HL-60/S4 treated with phorbol 12-myristate 13-acetate at 8.2 ng/mL for 4 days and 3 days (cell line): ENCODE data around the gene KIDINS220.
"Not testable (repeated sequence)": the region's sequence is repeated elsewhere in the genome, so short reads cannot be mapped to it uniquely, and the experiment has no call there.

Source experiments
- in situ Hi-C: fragments of 300-500 bp; cut with MboI; formaldehyde crosslinking; loops from 2 replicates; pipeline ENCODE4 v1.15.0; 2022; ENCODE audit warnings: low sequenced_read_pairs

KIDINS220 gene

GRCh38 chr2:8754106-8754776 lies 83.2 kb downstream of the KIDINS220 start:
- in situ Hi-C loops, result no loop called here

GRCh38 chr2:8753609-8754008 lies 83.8 kb downstream of the KIDINS220 start:
- in situ Hi-C loops, result no loop called here

DNA sequence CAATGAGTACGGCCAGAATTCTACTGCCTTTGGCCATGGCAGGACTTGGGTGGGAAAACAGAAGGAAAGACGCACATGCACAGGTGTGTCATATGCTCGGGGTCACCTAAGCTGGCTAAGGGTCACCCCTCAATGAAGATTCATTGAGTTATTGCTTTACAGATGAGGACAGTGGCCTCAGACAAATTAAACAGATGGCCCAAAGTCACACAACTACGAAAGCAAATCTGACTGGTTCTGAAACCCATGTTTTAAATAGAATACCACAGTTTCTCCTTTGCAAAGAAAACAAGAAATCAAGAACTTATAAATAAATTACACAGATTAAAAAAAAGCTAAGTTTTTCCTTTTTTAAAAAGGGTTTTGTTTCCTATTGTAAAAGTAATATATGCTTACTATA lies 85.0 kb downstream of the KIDINS220 start:
- in situ Hi-C loops, result no loop called here

DNA sequence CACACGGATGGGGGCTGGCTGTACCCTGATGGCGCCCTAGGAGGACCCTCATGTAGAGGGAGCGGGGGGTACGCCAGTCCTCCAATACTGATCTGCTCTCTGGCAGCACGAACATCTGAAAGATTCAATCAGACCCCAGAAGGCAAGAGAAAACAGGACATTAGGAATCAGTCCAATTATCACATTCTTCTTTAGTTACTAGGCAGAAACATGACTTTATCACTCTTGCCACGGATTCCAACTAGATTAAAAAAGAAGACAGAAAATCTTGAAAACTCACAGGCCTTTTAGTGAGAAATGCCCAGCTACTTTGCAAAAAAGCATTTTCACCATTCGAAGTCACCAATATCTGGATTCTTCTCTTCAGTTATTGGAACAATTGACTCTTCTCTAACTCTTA lies 87.2 kb downstream of the KIDINS220 start:
- in situ Hi-C loops, result no loop called here

DNA sequence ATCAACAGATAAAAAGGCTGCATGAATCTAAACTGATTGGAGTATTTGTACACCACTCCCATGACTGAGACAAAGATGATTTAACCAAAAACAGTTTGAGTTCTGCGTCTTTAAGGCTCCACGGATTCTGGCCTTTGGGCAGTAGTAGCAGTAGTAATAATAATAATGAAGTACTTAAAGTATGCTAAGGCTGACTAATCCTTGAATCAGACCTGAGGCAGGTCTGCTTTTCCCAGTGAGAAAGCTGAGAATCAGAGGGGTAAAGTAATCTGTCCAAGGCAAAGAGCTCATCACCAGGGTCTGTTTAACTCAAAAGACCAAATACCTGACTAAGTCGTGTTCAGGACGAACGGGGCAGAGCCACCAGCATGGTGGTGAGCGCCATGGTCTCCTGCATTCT lies 94.2 kb downstream of the KIDINS220 start:
- in situ Hi-C loops, result no loop called here

DNA sequence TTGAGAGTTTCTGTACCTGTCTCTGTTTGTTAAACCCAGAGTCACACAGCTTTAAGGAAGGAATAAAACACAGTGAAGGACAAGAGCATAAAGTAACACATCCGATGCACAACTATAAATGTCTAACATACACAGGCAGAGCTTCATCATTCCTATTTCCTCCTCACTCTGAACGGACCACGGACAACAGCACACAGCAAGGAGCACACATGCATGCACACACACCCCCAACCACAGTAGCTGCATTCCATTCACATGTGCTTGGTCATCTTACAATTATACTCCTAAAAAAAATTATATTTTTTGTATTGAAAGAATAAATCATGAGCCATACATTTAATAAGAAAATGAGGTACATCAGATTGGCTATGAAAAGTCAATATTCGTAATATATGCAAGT lies 97.3 kb downstream of the KIDINS220 start:
- in situ Hi-C loops, result no loop called here

DNA sequence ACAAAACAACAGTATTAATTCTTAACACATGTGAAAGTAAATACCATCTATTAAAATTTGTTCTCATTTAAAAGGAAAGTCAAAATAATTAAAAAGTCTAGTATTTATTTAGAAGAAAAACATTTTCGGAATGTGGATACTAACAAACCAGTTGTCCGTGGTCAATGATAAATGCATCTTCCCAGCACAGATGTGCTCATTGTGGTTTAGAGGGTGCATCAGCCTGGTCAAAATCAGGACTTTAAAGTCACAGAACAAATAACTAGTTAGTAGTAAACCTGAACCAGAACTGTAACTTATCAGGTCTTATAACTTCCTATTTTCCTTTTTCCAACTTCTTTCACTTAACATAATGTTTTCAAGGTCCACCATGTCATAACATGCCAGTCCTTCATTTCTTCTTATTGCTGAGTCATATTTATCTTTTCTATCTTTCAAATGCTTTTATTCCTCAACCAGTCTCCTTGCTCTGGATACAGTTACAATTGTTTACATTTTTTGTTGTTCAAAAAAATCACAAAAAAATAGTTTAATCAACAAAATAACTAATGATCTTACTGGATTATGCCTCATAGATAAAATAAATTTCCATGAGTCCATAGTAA lies 99.7 kb downstream of the KIDINS220 start:
- in situ Hi-C loops, result no loop called here

GRCh38 chr2:8732601-8733000 lies 104.8 kb downstream of the KIDINS220 start:
- in situ Hi-C loops, result no loop called here

DNA sequence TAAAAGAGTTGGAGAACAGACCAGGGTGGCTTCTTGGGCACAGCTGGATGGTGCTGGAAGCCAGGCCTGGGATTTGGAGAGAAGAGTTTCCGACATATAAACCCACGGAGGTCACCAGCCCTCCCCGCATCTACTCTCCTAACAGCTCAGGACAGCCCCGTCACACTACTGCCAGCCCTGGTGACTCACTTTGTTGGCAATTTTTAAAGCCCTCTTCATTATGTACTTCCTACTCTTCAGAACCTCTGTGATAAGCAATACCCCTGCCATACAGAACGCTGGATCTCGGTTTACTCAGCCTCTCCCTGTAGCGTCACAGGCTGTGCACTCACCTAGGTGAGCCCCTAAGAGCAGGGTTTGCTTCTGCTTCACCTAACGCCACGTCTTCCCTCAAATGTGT lies 107.5 kb downstream of the KIDINS220 start:
- in situ Hi-C loops, result no loop called here

- in situ Hi-C loops, result not testable (repeated sequence)
Measured at GRCh38 chr2:8729101-8729500, 108.3 kb downstream of the KIDINS220 start.

GRCh38 chr2:8728305-8729015 lies 109.0 kb downstream of the KIDINS220 start:
- in situ Hi-C loops, result no loop called here

DNA sequence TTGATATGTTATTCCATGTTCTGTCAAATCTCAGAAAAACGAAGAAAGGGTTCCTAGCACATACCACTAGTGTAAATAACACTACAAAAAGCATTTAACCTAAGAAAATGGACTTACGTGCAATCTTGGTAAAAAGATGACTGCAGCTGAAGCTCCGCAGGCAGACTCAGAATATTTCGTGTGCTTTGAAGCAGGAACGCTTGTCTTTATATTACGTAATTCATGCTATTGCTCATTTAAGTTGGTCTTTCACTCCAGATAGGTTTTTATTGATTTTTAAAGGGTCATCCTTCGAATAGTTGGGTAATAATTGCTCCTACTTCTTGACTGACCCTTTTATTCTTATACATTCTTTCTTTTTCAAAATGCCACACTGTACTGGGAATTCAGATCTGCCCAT lies 111.6 kb downstream of the KIDINS220 start:
- in situ Hi-C loops, result no loop called here

- in situ Hi-C loops, result no loop called here
Measured at GRCh38 chr2:8722986-8723385, 114.4 kb downstream of the KIDINS220 start.

DNA sequence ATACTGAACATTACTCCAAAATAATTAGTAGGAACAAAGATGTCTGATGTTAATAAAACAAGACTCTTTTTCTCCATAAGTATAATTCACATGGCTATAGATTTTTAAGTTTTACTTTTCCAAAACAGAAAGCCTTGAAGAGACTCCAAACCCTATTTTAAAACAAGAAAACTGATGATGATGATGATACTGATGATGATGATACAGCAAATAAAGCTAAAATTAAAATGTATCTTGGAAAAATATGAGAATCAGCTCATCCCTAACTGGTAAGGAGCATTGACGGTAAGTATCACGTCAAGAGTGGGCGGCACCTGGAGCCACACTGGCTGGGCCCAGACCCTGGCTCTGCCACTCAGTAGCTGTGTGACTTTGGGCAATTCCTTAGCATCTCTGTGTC lies 116.0 kb downstream of the KIDINS220 start:
- in situ Hi-C loops, result no loop called here

- in situ Hi-C loops, result no loop called here
Measured at GRCh38 chr2:8720741-8721140, 116.7 kb downstream of the KIDINS220 start.

GRCh38 chr2:8719528-8719927 lies 117.9 kb downstream of the KIDINS220 start:
- in situ Hi-C loops, result no loop called here

DNA sequence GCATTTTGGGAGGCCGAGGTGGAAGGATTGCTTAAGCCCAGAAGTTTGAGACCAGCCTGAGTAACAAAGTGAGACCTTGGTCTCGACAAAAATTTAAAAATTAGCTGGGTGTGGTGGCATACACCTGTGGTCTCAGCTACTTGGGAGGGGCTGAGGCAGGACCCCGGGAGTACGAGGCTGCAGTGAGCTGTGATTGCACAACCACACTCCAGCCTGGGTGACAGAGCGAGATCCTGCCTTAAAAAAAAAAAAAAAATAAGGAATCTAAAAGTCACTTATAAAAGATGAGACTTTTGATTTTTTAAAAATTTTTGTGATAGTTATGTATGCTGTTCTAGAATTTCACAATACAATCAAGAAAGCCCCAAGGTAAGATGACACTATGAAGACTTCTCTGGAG lies 122.4 kb downstream of the KIDINS220 start:
- in situ Hi-C loops, result no loop called here

DNA sequence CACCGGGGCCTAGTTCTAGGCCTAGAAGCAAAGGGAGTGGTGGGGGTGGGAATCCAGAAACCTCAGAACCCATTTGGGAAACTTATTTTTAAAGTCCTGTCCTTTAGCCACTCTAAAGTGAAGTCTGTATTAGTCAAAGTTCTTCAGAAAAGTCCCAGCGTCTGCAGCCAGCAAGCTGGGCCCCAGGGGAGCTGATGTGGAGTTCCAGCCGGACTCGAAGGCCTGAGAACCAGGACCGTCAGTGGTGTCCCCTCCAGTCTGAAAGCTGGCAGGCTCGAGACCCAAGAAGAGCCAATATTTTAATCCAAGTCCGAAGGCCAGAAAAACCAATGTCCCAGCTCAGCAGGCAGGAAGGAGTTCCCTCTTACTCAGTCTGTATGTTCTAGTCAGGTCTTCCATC lies 123.1 kb downstream of the KIDINS220 start:
- in situ Hi-C loops, result no loop called here

GRCh38 chr2:8710951-8711350 lies 126.5 kb downstream of the KIDINS220 start:
- in situ Hi-C loops, result no loop called here

- in situ Hi-C loops, result no loop called here
Measured at GRCh38 chr2:8709611-8710010, 127.8 kb downstream of the KIDINS220 start.

DNA sequence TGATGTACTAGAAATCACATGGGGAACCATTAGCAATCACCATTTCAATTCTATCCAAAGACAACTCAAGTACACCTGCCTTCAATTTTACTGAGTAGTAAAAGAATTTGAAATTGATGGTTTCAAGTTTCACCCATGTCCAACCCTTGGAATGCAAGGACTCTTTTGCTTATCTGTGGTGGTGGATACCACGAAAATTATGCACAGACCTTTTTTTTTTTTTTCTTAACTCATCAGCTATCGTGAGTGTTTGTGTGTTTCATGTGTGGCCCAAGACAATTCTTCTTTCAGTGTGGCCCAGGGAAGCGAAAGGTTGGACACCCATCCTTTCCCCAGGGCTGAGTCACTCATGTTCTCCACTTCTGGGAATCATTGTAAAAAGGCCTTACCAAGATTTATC lies 132.5 kb downstream of the KIDINS220 start:
- in situ Hi-C loops, result no loop called here

DNA sequence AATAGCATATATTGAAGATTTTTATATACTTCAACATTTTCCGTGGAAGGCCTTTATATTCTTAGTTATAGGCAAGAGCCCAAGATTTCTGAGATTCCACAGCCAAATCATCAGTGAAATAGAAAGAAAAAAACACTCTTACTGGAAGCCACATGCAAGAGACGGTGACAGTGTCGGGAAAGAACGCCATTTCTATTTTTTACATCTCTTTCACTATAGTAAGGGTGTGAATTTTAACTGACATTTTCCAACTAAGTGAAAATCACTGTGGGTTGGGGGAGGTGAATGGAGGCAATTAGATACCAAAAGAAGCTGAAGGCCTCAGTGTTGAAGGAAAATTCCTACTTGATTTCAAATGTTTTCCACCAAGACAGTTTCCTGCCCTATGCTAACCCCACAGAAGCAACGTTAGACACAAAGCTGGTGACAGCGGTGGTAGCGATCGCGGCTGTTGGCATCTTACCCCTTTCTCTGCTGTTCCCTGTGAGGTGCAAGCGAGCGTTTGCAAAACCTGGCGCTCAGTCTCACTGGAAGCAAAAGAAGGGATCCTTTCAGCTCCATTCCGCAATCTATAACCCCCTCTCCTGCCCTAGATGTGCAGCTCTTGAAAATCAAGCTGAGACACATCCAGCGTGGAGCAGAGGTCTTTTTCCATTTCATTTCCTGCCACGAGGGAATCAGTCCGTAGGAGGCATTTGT lies 135.6 kb downstream of the KIDINS220 start:
- in situ Hi-C loops, result no loop called here
